Fibroblast of skin of abdomen (primary cell): ENCODE measurements around the gene CKAP4.

Experiments
- DNase-seq: peaks from one replicate; pipeline ENCODE4 v3.0.0-alpha.2; 2013

Gene CKAP4

GRCh38 chr12:106239241-106239950 lies 8.4 kb downstream of the CKAP4 start:
- no peak for DNase-seq

- no peak for DNase-seq
These were observed 9.7 kb downstream of the CKAP4 start for GRCh38 chr12:106238146-106238545.

- no peak for DNase-seq
These were observed 12.1 kb downstream of the CKAP4 start for GRCh38 chr12:106235770-106236169.

- peak; percentile 76 for DNase-seq
These were observed 13.4 kb downstream of the CKAP4 start for GRCh38 chr12:106234449-106234848.

DNA sequence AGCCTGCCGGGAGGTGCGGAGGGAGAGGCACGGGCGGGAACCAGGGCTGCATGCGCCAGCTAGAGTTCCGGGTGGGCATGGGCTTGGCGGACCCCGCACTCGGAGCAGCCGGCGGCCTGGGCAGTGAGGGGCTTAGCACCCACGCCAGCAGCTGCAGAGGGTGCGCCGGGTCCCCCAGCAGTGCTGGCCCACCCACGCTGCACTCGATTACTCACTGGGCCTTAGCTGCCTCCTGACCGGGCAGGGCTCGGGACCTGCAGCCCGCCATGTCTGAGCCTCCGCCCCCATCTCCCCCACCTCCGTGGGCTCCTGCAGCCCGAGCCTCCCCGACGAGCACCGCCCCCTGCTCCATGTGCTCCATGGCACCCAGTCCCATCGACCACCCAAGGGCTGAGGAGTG lies 14.8 kb downstream of the CKAP4 start:
- no peak for DNase-seq

DNA sequence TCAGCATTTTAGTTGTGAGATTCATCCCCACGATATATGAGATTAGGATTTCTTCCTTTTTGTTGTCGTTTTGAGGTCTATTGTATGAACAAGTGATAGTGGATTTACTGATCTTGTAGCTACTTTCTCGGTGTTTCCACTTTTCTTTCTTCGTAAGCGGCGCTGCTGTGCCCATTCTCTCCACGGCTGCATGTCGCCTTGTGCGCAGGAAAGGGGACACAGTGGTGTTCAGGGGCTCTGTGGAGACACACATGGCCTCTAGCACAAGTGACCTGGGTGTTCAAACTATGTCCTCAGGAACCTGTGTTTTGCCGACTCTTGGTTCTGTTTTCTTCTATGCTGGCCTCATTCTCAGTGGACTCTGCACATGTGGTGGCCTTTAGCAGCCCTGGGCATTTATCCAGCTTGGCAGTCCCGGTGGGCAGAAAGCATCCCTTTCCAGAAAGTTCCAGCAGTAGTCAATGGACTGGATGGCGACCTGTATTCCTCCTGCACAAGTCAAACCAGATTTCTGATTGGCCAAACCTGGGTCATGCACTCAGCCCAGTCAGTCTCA lies 18.7 kb downstream of the CKAP4 start:
- no peak for DNase-seq

GRCh38 chr12:106228320-106228710 lies 19.5 kb downstream of the CKAP4 start:
- no peak for DNase-seq

DNA sequence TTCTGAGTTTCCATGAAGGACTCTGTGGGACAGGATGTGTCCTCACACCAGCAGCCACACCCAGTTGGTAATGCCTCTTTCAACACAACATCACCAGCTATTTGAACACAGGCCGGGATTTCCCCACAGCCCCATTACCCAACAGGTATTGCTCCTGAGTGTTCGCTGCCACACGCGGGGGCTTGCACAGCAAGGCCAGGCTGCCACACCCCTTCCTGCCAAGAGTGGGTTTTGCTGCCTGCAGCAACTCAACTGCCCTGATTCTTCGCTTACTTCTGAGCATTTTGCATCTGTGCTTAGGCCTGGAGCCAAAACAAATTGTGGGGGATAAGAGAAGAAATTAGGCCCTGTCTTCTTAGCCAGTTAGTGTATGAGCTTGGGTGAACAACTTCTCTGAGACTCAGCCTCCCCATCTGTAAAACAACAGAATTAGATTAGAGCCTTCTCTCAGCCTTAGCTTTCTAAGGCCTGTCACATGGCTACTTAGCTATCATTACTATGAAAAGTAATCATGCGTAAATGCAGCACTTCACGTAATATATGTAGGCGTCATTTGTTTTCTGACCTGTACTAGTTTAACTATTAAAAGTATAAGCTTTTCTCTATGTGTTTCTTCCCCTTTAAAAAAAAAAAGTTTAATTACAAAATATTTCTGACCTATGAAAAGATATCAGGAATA lies 20.0 kb downstream of the CKAP4 start:
- no peak for DNase-seq

- DNase-seq, result peak; percentile 60
These were observed 20.8 kb downstream of the CKAP4 start for GRCh38 chr12:106226884-106227640.

DNA sequence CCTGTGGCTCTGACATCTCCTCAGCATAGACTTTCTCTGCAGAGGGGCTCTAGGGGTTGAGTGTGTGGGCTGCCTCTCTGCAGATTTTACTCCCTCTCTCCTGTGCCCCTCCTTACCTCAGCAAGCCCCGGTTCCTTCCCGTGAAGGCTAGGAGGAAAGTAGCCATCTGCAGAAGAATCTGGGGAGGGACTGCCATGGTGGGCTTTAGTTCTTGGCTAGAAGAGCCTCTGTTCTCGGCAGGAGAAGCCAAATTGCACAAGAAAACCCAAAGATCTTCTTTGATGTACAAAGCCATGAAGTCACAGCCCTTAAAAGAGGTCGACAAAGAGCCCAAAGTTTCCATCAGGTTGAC lies 23.5 kb downstream of the CKAP4 start:
- DNase-seq, result no peak

DNA sequence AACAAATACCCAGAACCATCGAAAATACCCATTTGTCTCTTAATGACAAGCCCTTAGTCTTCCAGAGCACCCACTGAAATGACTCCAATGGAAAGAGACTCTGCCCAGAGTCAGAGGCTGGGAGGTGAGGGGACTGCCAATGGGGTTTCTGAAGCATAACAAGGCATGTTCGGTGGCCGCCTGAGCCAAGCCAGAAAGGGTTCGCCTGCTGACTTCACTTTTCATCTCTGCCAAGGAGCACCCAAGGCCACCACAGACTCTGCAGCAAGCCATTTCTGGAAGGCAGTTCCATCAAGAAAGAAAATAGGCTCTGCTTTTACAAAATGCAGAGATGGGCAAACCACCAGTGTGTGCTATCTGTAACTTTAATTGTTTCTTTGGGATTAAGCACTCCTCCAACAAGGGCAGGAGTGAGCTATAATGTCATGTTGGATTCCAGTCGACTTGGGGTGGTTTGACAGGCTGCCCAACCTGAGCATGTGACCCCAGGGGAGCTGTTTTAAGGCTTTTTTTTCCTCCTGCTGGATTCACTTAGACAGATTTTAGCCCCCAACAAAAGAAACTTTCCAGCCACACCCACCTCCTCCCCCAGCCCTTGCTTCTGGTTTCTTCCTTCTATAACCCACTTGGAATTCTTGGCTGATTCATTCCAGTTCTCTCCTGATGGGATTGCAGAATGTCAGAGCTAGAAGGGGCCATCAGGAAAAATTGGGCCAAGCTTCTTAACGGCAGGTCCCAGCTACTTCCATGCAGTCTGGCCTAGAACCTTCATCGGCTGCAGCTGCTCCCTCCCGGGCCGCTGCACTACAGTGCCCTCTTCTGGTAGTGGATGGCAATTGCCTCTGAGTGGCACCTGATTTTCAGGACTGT lies 24.1 kb downstream of the CKAP4 start:
- DNase-seq, result peak; percentile 76

- DNase-seq, result no peak
These were observed 27.3 kb downstream of the CKAP4 start for GRCh38 chr12:106220536-106220935.

GRCh38 chr12:106219043-106219442 lies 28.8 kb downstream of the CKAP4 start:
- no peak for DNase-seq

- DNase-seq, result no peak
These were observed 30.1 kb downstream of the CKAP4 start for GRCh38 chr12:106217706-106218105.

DNA sequence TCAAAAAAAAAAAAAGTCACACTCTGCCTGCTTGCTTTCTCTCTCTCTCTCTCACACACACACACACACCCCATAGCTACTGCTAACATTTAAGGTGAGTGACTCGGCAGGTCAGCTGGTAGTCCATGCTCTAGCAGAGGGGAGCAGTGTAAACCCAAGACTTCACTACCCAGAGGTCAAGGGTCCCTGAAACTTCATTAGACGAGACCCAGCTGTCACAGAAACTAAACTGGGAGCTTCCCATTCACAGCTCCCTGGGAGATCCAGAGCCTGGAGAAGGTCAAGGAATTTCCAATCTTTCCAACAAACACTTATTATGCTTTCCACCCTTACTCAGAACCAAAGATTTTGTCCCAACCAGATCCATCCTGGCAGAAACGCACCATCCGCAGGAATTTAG lies 33.2 kb downstream of the CKAP4 start:
- DNase-seq, result no peak

DNA sequence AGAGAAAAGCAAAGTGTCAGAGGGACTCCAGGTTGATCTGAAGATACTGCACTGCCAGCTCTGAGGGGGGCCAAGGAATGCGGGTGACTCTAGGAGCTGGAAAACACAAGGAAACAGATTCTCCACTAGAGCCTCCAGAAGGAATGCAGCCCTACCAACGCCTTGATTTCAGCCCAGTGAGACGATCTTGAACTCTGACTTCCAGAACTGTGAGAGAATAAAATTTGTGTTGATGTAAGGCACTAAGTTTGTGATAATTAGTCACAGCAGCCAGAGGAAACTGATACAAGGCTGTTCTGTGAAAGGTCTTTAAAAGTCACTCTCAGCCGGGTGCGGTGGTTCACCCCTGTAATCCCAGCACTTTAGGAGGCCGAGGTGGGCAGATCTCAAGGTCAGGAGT lies 34.2 kb downstream of the CKAP4 start:
- no peak for DNase-seq

DNA sequence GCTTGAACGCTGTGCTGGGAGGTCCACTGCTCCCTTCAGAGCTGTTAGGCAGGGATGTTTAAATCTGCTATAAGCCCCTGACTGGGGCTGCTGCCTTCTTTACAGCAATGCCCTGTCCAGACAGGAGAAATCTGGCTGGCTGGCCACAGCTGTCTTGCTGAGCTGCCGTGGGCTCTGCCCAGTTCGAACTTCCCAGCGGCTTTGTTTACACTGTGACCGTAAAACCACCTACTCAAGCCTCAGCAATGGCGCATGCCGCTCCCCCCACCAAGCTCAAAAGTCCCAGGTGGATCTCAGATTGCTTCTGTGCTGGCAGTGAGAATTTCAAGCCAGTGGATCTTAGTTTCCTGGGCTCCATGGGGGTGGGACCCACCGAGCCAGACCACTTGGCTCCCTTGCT lies 35.8 kb downstream of the CKAP4 start:
- no peak for DNase-seq

GRCh38 chr12:106205208-106206069 lies 42.4 kb downstream of the CKAP4 start:
- DNase-seq, result no peak

DNA sequence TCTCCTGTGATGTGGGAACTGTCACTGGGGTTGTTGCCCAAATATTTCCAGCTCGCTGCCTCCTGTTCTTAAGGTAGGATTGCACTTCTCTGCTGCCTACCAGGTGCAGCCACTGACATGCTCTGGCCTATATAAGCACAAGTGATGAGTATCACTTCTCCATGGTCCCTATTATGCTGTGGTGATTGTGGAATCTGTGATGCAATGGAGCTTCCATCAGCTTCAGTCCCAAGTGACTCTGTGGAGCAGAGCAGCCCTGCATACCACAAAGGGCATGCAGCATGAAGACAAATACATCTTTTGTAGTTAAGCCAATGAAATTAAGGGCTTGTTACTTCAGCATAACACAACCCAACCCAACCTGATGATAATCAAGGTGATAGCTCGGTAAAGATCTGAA lies 43.5 kb downstream of the CKAP4 start:
- DNase-seq, result no peak

- DNase-seq, result peak; percentile 88
These were observed 49.8 kb downstream of the CKAP4 start for GRCh38 chr12:106197906-106198623.

DNA sequence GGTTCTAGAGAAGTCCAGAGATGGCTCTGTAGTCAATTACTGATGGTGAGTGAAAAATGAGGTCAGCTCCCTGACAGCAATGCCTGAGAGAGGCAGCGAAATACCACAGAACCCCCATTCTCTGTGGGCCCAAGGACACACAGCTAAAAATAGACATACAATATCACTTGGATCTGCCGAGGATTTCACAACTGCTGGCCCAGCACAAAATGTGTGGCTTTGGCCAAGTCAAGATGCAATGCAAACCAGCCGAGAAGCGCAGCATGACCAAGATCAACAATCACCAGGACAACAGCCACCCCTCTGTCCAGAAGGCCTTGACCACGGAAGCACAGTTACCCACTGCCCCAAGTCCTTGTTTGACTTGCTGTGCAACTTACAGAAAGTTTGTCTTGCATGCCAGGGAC lies 52.2 kb downstream of the CKAP4 start:
- DNase-seq, result peak; percentile 87
